Measurements from ENCODE around the gene EIPR1. TPM values are rescaled to one million over a fixed set of nuclear protein-coding genes. Genes with fewer than 3 reads are reported as not detected.

Gene EIPR1
- total RNA-seq, 1 donor from 2014 or later = 35.9 TPM

- Mint-ChIP-seq H3K4me1 (ENCODE audit: unreplicated experiment) (no peaks in the 10 kb centered on the region), H3K36me3 (ENCODE audit: low read depth, unreplicated experiment) (peaks cover 16% of the 10 kb centered on the region), H3K9me3 (ENCODE audit: unreplicated experiment) (no peaks in the 10 kb centered on the region), H3K27me3 (ENCODE audit: unreplicated experiment) (peaks cover 3% of the 10 kb centered on the region), H3K27ac (ENCODE audit: unreplicated experiment) (no peak overlapping the region), H3K4me3 (ENCODE audit: unreplicated experiment) (no peak overlapping the region)
- no peak for DNase-seq (ENCODE audit: low spot score)
- TF ChIP-seq CTCF (IDR thresholded peaks at IDR 0.05; ENCODE audit: unreplicated experiment) = no peak
Observed at GRCh38 chr2:3244486-3244885, 133.1 kb downstream of the EIPR1 start.

GRCh38 chr2:3243804-3244203 lies 133.8 kb downstream of the EIPR1 start:
- Mint-ChIP-seq H3K27ac (ENCODE audit: unreplicated experiment) (no peak overlapping the region), H3K27me3 (ENCODE audit: unreplicated experiment) (peaks cover 3% of the 10 kb centered on the region)

GRCh38 chr2:3242747-3243369 lies 134.8 kb downstream of the EIPR1 start:
- H3K27ac Mint-ChIP-seq (ENCODE audit: unreplicated experiment) = no peak overlapping the region
- no peak for TF ChIP-seq CTCF (IDR thresholded peaks at IDR 0.05; ENCODE audit: unreplicated experiment)
- peaks cover 4% of the 10 kb centered on the region for H3K36me3 Mint-ChIP-seq (ENCODE audit: low read depth, unreplicated experiment)
- H3K27me3 Mint-ChIP-seq (ENCODE audit: unreplicated experiment) = peaks cover 1% of the 10 kb centered on the region
- H3K9me3 Mint-ChIP-seq (ENCODE audit: unreplicated experiment) = no peaks in the 10 kb centered on the region
- no peak overlapping the region for H3K4me3 Mint-ChIP-seq (ENCODE audit: unreplicated experiment)
- H3K4me1 Mint-ChIP-seq (ENCODE audit: unreplicated experiment) = peaks cover 4% of the 10 kb centered on the region
- DNase-seq (ENCODE audit: low spot score) = no peak

More at GRCh38 chr2:3243804-3244203, 133.8 kb downstream of the EIPR1 start:
- TF ChIP-seq CTCF (IDR thresholded peaks at IDR 0.05; ENCODE audit: unreplicated experiment) = no peak
- H3K4me1 Mint-ChIP-seq (ENCODE audit: unreplicated experiment) = peaks cover under 1% of the 10 kb centered on the region
- no peak for DNase-seq (ENCODE audit: low spot score)
- H3K9me3 Mint-ChIP-seq (ENCODE audit: unreplicated experiment) = no peaks in the 10 kb centered on the region
- H3K4me3 Mint-ChIP-seq (ENCODE audit: unreplicated experiment) = no peak overlapping the region
- H3K36me3 Mint-ChIP-seq (ENCODE audit: low read depth, unreplicated experiment) = peaks cover 10% of the 10 kb centered on the region

GRCh38 chr2:3241971-3242746 lies 135.5 kb downstream of the EIPR1 start:
- Mint-ChIP-seq H3K27ac (ENCODE audit: unreplicated experiment) (no peak overlapping the region), H3K36me3 (ENCODE audit: low read depth, unreplicated experiment) (peaks cover 8% of the 10 kb centered on the region), H3K4me1 (ENCODE audit: unreplicated experiment) (peaks cover 4% of the 10 kb centered on the region), H3K9me3 (ENCODE audit: unreplicated experiment) (no peaks in the 10 kb centered on the region), H3K27me3 (ENCODE audit: unreplicated experiment) (peaks cover 2% of the 10 kb centered on the region), H3K4me3 (ENCODE audit: unreplicated experiment) (no peak overlapping the region)
- DNase-seq (ENCODE audit: low spot score) = no peak
- TF ChIP-seq CTCF (IDR thresholded peaks at IDR 0.05; ENCODE audit: unreplicated experiment) = no peak

Data from endothelial cell (in vitro differentiated cells).